ENCODE measurements around the gene RPL27A.

DNA sequence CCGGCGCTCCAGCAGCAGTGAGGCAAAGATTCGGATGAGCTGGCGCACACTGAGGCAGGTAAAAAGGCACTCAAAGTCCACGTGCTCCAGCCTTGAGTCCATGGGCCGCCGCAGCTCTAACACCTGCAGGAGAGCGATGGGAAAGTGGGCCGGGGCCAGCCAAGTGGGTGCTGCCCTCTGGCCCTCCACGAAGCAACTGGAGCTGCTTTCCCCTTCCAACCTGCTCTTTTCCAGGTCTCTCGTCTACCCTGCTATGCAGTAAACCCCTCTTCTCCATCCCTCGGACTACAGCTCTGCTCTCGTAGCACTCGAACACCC lies 20.0 kb downstream of the RPL27A start:
- TF ChIP-seq, protein P1, sequence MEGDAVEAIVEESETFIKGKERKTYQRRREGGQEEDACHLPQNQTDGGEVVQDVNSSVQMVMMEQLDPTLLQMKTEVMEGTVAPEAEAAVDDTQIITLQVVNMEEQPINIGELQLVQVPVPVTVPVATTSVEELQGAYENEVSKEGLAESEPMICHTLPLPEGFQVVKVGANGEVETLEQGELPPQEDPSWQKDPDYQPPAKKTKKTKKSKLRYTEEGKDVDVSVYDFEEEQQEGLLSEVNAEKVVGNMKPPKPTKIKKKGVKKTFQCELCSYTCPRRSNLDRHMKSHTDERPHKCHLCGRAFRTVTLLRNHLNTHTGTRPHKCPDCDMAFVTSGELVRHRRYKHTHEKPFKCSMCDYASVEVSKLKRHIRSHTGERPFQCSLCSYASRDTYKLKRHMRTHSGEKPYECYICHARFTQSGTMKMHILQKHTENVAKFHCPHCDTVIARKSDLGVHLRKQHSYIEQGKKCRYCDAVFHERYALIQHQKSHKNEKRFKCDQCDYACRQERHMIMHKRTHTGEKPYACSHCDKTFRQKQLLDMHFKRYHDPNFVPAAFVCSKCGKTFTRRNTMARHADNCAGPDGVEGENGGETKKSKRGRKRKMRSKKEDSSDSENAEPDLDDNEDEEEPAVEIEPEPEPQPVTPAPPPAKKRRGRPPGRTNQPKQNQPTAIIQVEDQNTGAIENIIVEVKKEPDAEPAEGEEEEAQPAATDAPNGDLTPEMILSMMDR (IDR thresholded peaks at IDR 0.05) = no peak
- TF ChIP-seq EZH2 (IDR thresholded peaks at IDR 0.05) (no peak), EZH2phosphoT487 (IDR thresholded peaks at IDR 0.05) (no peak)

Data from neural progenitor cell (in vitro differentiated cells).